ENCODE measurements around the gene SYNDIG1. TPM values are rescaled to one million over a fixed set of nuclear protein-coding genes. Genes with fewer than 3 reads are reported as not detected.

SYNDIG1 gene
- polyA plus RNA-seq, 1 donor from 2014 or later: 0.22 TPM

GRCh38 chr20:24453869-24454268 lies 15.6 kb upstream of the SYNDIG1 start:
- H2AFZ ChIP-seq (ENCODE audit: low read depth, low read length): no peak overlapping the region
- no peaks in the 10 kb centered on the region for H3F3A ChIP-seq (ENCODE audit: insufficient read depth, low read length, poor library complexity, severe bottlenecking)
- no peaks in the 10 kb centered on the region for H3K36me3 ChIP-seq (ENCODE audit: insufficient read depth, low read length)
- no peak overlapping the region for H3K4me3 ChIP-seq (ENCODE audit: low read length)
- no peaks in the 10 kb centered on the region for H3K9me2 ChIP-seq (ENCODE audit: insufficient read depth, low read length)
- H3K27ac ChIP-seq (ENCODE audit: low read length): no peak overlapping the region
- no peak overlapping the region for H3K9ac ChIP-seq (ENCODE audit: low read length)
- no peak for TF ChIP-seq RAD21 (conservative IDR thresholded peaks at IDR 0.05)
- TF ChIP-seq TAF1 (IDR thresholded peaks at IDR 0.05; ENCODE audit: low read depth): no peak
- TF ChIP-seq SMC3 (conservative IDR thresholded peaks at IDR 0.05; ENCODE audit: poor library complexity): no peak
- TF ChIP-seq CTCF (IDR thresholded peaks at IDR 0.05; ENCODE audit: poor library complexity, severe bottlenecking): no peak
- no peak for TF ChIP-seq REST (IDR thresholded peaks at IDR 0.05; ENCODE audit: borderline replicate concordance)
- no peak for TF ChIP-seq MXI1 (conservative IDR thresholded peaks at IDR 0.05; ENCODE audit: poor library complexity, severe bottlenecking)
- no peak for TF ChIP-seq EZH2 (IDR thresholded peaks at IDR 0.05; ENCODE audit: borderline replicate concordance, insufficient read depth, low read length, poor library complexity, severe bottlenecking)
- TF ChIP-seq POLR2AphosphoS5 (IDR thresholded peaks at IDR 0.05): no peak
- TF ChIP-seq EP300 (conservative IDR thresholded peaks at IDR 0.05; ENCODE audit: poor library complexity, severe bottlenecking): no peak
- H3K79me2 ChIP-seq (replicated peaks; ENCODE audit: insufficient read depth, low read length): no peaks in the 10 kb centered on the region
- no peaks in the 10 kb centered on the region for H3K9me3 ChIP-seq (ENCODE audit: low read length)
- no peaks in the 10 kb centered on the region for H3K27me3 ChIP-seq (ENCODE audit: insufficient read depth, low read depth, low read length)
- H3K4me2 ChIP-seq (ENCODE audit: low read length): no peak overlapping the region
- H4K20me1 ChIP-seq (ENCODE audit: insufficient read depth): no peaks in the 10 kb centered on the region

GRCh38 chr20:24455081-24455480 lies 14.3 kb upstream of the SYNDIG1 start:
- H3K9ac ChIP-seq (ENCODE audit: low read length): no peak overlapping the region
- no peak overlapping the region for H2AFZ ChIP-seq (ENCODE audit: low read depth, low read length)
- H3K27ac ChIP-seq (ENCODE audit: low read length): no peak overlapping the region
- H3F3A ChIP-seq (ENCODE audit: insufficient read depth, low read length, poor library complexity, severe bottlenecking): no peaks in the 10 kb centered on the region
- H3K79me2 ChIP-seq (replicated peaks; ENCODE audit: insufficient read depth, low read length): no peaks in the 10 kb centered on the region
- no peak overlapping the region for H3K4me3 ChIP-seq (ENCODE audit: low read length)
- H4K20me1 ChIP-seq (ENCODE audit: insufficient read depth): no peaks in the 10 kb centered on the region
- no peak overlapping the region for H3K4me2 ChIP-seq (ENCODE audit: low read length)
- no peaks in the 10 kb centered on the region for H3K27me3 ChIP-seq (ENCODE audit: insufficient read depth, low read depth, low read length)
- no peak for TF ChIP-seq RAD21 (conservative IDR thresholded peaks at IDR 0.05)
- TF ChIP-seq TAF1 (IDR thresholded peaks at IDR 0.05; ENCODE audit: low read depth): no peak
- TF ChIP-seq MXI1 (conservative IDR thresholded peaks at IDR 0.05; ENCODE audit: poor library complexity, severe bottlenecking): no peak
- TF ChIP-seq EZH2 (IDR thresholded peaks at IDR 0.05; ENCODE audit: borderline replicate concordance, insufficient read depth, low read length, poor library complexity, severe bottlenecking): no peak
- H3K36me3 ChIP-seq (ENCODE audit: insufficient read depth, low read length): no peaks in the 10 kb centered on the region
- no peaks in the 10 kb centered on the region for H3K9me3 ChIP-seq (ENCODE audit: low read length)
- H3K9me2 ChIP-seq (ENCODE audit: insufficient read depth, low read length): no peaks in the 10 kb centered on the region
